IMR-90 (cell line): ENCODE measurements around the gene GATA6.

ENCODE experiments used
- CEBPB ChIP-seq: IDR thresholded peaks from 2 replicates; pipeline ENCODE4 v1.6.1; 2012; ENCODE audit warnings: low read depth, low read length, improper control_type of control experiment
- CTCF ChIP-seq: conservative IDR thresholded peaks from 2 replicates; pipeline ENCODE4 v1.5.1; 2012; ENCODE audit warnings: mild to moderate bottlenecking, low read depth, low read length, improper control_type of control experiment
- POLR2A ChIP-seq: IDR thresholded peaks from 2 replicates; pipeline ENCODE4 v1.6.1; 2012; ENCODE audit warnings: mild to moderate bottlenecking, low read depth, low read length
- RCOR1 ChIP-seq: IDR thresholded peaks from 2 replicates; pipeline ENCODE4 v1.6.1; 2012; ENCODE audit warnings: mild to moderate bottlenecking, low read length, improper control_type of control experiment; ENCODE audit not compliant: insufficient replicate concordance
- SMC3 ChIP-seq: fragments of 150-350 bp; IDR thresholded peaks from 2 replicates; pipeline ENCODE4 v1.6.1; 2016; ENCODE audit warnings: low read depth, mild to moderate bottlenecking, antibody characterized with exemption, low read length, moderate library complexity

DNA sequence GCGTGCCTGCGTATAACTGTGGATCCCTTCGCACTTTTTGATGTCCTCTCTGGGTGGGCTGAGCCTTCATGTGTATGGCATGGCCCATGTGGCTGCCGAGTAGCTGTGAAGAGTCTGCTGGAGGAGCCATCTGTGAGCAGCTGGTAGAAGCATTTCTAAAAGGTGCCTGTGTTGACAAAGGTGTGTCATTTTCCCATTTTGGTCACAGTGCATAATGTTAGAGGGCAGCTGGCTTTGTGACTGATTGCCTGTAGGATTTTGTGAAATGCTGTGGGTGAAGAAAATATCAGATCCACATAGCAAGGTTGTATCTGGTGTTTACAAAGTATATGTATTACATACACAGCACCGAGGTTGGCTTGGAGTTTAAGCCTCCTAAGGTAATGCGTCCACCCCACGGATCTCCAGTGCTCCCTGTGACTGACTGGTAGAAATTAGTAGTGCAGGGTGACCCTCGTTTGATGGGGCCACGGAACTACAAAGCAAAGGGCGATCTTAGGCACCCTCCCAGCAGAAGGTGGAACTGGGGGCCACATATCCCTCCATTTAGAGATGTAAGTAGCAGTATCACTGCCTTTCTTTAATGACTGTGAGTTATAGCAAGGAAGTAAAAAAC is 16.5 kb downstream of the GATA6 start:
- no peak for TF ChIP-seq CTCF
- TF ChIP-seq POLR2A, result no peak
- TF ChIP-seq RCOR1, result no peak
- TF ChIP-seq SMC3, result no peak
- no peak for TF ChIP-seq CEBPB
